Naive thymus-derived CD4-positive, alpha-beta T cell (primary cell): ENCODE measurements around the gene HDAC4. TPM values are rescaled to one million over a fixed set of nuclear protein-coding genes. Genes with fewer than 3 reads are reported as not detected.

Experiments used
- ATAC-seq: fragments of 150-1000 bp; cut with Tn5 transposase; 2 replicates; pipeline ENCODE4 v1.10.0; 2021; ENCODE audit warnings: mild to moderate bottlenecking, moderate library complexity
- CTCF ChIA-PET: fragments of 350-600 bp; sonication (Branson Sonifier 250); formaldehyde crosslinking; loops from one replicate; lab custom pipeline; 2021; ENCODE audit warnings: antibody characterized with exemption; lab: Charles Lee
- POLR2A ChIA-PET: fragments of 350-600 bp; sonication (Branson Sonifier 250); formaldehyde crosslinking; loops from one replicate; lab custom pipeline; 2021; ENCODE audit warnings: antibody characterized with exemption, inconsistent platforms; lab: Charles Lee
- DNase-seq, 9 donors: peaks; one replicate each; pipeline versions ENCODE4 v3.0.0 to v3.0.0-alpha.2; 2020 to 2022; ENCODE audit warnings: mixed read lengths in 1 of 9
- H3K27ac ChIP-seq: one replicate; pipeline ENCODE4 v1.7.0; 2013; ENCODE audit warnings: mild to moderate bottlenecking, low read depth, low read length, moderate library complexity
- H3K27me3 ChIP-seq, 2 donors: one replicate each; pipeline ENCODE4 v1.7.0; 2013; ENCODE audit warnings: low read length in 2 of 2, mild to moderate bottlenecking in 2 of 2, moderate library complexity in 2 of 2; ENCODE audit not compliant: control insufficient read depth in 2 of 2, insufficient read depth in 2 of 2
- H3K36me3 ChIP-seq, 3 experiments: 1 replicate in 2 of 3; 2 replicates in 1 of 3; pipeline ENCODE4 v1.7.0; 2013; ENCODE audit warnings: low read length in 3 of 3, mild to moderate bottlenecking in 3 of 3, moderate library complexity in 1 of 3; ENCODE audit not compliant: insufficient read depth in 3 of 3, control insufficient read depth in 2 of 3
- H3K4me1 ChIP-seq, 2 donors: one replicate each; pipeline ENCODE4 v1.7.0; 2013; ENCODE audit warnings: low read length in 2 of 2, mild to moderate bottlenecking in 2 of 2, moderate library complexity in 1 of 2; ENCODE audit not compliant: control insufficient read depth in 2 of 2, insufficient read depth in 2 of 2
- H3K4me3 ChIP-seq: 2 replicates; pipeline ENCODE4 v1.7.0; 2013; ENCODE audit warnings: mild to moderate bottlenecking, low read length
- H3K9me3 ChIP-seq, 3 experiments: 1 replicate in 2 of 3; 2 replicates in 1 of 3; pipeline ENCODE4 v1.7.0; 2013; ENCODE audit warnings: low read length in 3 of 3; ENCODE audit not compliant: control insufficient read depth in 2 of 3
- H3K27ac Mint-ChIP-seq, 9 donors: one replicate each; pipeline ENCODE4 v1.8.0; 2020 to 2022; ENCODE audit warnings: mixed read lengths in 9 of 9, mild to moderate bottlenecking in 8 of 9, moderate library complexity in 5 of 9, inconsistent platforms in 2 of 9
- H3K27me3 Mint-ChIP-seq, 5 donors: one replicate each; pipeline ENCODE4 v1.8.0; 2021 to 2022; ENCODE audit warnings: mixed read lengths in 5 of 5, mild to moderate bottlenecking in 1 of 5
- H3K36me3 Mint-ChIP-seq, 5 donors: one replicate each; pipeline ENCODE4 v1.8.0; 2020 to 2022; ENCODE audit warnings: mixed read lengths in 5 of 5, mild to moderate bottlenecking in 3 of 5, inconsistent platforms in 1 of 5
- H3K4me1 Mint-ChIP-seq, 7 donors: one replicate each; pipeline ENCODE4 v1.8.0; 2020 to 2022; ENCODE audit warnings: mixed read lengths in 7 of 7, mild to moderate bottlenecking in 3 of 7, inconsistent platforms in 1 of 7
- H3K4me3 Mint-ChIP-seq, 10 donors: one replicate each; pipeline ENCODE4 v1.8.0; 2020 to 2022; ENCODE audit warnings: mild to moderate bottlenecking in 10 of 10, mixed read lengths in 10 of 10, moderate library complexity in 6 of 10, inconsistent platforms in 2 of 10
- H3K9me3 Mint-ChIP-seq, 11 donors: one replicate each; pipeline ENCODE4 v1.8.0; 2020 to 2022; ENCODE audit warnings: mixed read lengths in 11 of 11, mild to moderate bottlenecking in 4 of 11, inconsistent platforms in 1 of 11, moderate library complexity in 1 of 11
- intact Hi-C, 2 donors: fragments of 100-400 bp; cut with micrococcal nuclease; formaldehyde crosslinking; loops; one replicate each; pipeline ENCODE4 v1.15.1; 2023
- polyA plus RNA-seq, 2 donors: library from polyadenylated mRNA; unstranded; fragments of 300-500 nt; fragmentation: Illumina TruSeq; gene quantifications; one replicate each; pipeline ENCODE4 v1.2.3, GENCODE V29; 2021
- total RNA-seq, 6 experiments: library from RNA in 5 of 6; stranded (reverse) in 5 of 6; gene quantifications; 1 replicate in 5 of 6; 2 replicates in 1 of 6; pipeline ENCODE4 v1.2.3 and lab custom pipeline; 2021 to 2026

HDAC4 gene
- total and polyA plus RNA-seq, 7 experiments from 2014 or later: 7.4 to 101 (median 55.3) TPM

GRCh38 chr2:239298116-239298804, 102.6 kb downstream of the HDAC4 start:
- peak overlapping the region; percentile 77 for H3K27ac ChIP-seq
- intact Hi-C loops: loop anchor here (1.0 kb wide), 11 partner anchors 9 to 263 kb away; partner anchors contain the start of gene HDAC4 (in 2 of the 2)
- no peaks in the 10 kb centered on the region for H3K27me3 ChIP-seq
- Mint-ChIP-seq H3K9me3 (no peaks in the 10 kb centered on the region), H3K4me1 (peaks cover 30 to 95% (median 77%) of the 10 kb centered on the region in 7 donors), H3K36me3 (peaks cover 0 to 9% (median 0%) of the 10 kb centered on the region in 5 donors), H3K27me3 (no peaks in the 10 kb centered on the region), H3K4me3 (peak overlapping the region; percentile 79 to 94 (median 90)), H3K27ac (peak overlapping the region; percentile 89 to 97 (median 93))
- ChIA-PET POLR2A (interaction anchor here (0.5 to 20.2 kb wide), 12 partner anchors 11 to 103 kb away, joined by 3 to 362 read pairs (median 5); partner anchors contain the start of gene HDAC4), CTCF (interaction anchor here (0.7 to 7.2 kb wide), 6 partner anchors 11 to 147 kb away, joined by 3 to 100 read pairs (median 4); no protein-coding TSS in a partner anchor)
- H3K9me3 ChIP-seq: no peaks in the 10 kb centered on the region
- peak overlapping the region; percentile 66 for H3K4me3 ChIP-seq
- peak in 8 of 9 donors; percentile 67 to 88 (median 84) for DNase-seq
- H3K4me1 ChIP-seq: peaks cover 34 to 64% of the 10 kb centered on the region in 2 donors
- no peaks in the 10 kb centered on the region for H3K36me3 ChIP-seq
- peak; percentile 85 for ATAC-seq

- peak in 4 of 9 donors; percentile 36 to 47 (median 38) for DNase-seq
- Histone ChIP-seq H3K36me3 (no peaks in the 10 kb centered on the region), H3K9me3 (no peaks in the 10 kb centered on the region), H3K27ac (peak overlapping the region; percentile 77), H3K4me3 (peak overlapping the region; percentile 66), H3K27me3 (no peaks in the 10 kb centered on the region), H3K4me1 (peaks cover 35 to 69% of the 10 kb centered on the region in 2 donors)
- Mint-ChIP-seq H3K4me1 (peaks cover 34 to 92% (median 78%) of the 10 kb centered on the region in 7 donors), H3K27ac (peak overlapping the region; percentile 89 to 97 (median 93)), H3K36me3 (peaks cover 0 to 9% (median 0%) of the 10 kb centered on the region in 5 donors), H3K27me3 (no peaks in the 10 kb centered on the region), H3K4me3 (peak overlapping the region; percentile 79 to 94 (median 90)), H3K9me3 (no peaks in the 10 kb centered on the region)
- ATAC-seq: no peak
- CTCF ChIA-PET: interaction anchor here (0.6 to 7.2 kb wide), 9 partner anchors 10 to 146 kb away, joined by 3 to 100 read pairs (median 4); no protein-coding TSS in a partner anchor
- intact Hi-C loops: loop anchor here (1.0 kb wide), 11 partner anchors 8 to 262 kb away; partner anchors contain the start of gene HDAC4 (in 2 of the 2)
- POLR2A ChIA-PET: interaction anchor here (0.5 to 20.2 kb wide), 16 partner anchors 10 to 104 kb away, joined by 3 to 362 read pairs (median 4); partner anchors contain the start of gene HDAC4
Observed at GRCh38 chr2:239297142-239298004, 103.4 kb downstream of the HDAC4 start.

GRCh38 chr2:239296020-239296932, 104.5 kb downstream of the HDAC4 start:
- Histone ChIP-seq H3K4me1 (peaks cover 35 to 63% of the 10 kb centered on the region in 2 donors), H3K4me3 (peak overlapping the region; percentile 50), H3K9me3 (no peaks in the 10 kb centered on the region), H3K27ac (peak overlapping the region; percentile 77), H3K36me3 (no peaks in the 10 kb centered on the region), H3K27me3 (no peaks in the 10 kb centered on the region)
- Mint-ChIP-seq H3K27ac (peak overlapping the region; percentile 82 to 96 (median 93)), H3K9me3 (no peaks in the 10 kb centered on the region), H3K4me1 (peaks cover 34 to 87% (median 71%) of the 10 kb centered on the region in 7 donors), H3K36me3 (peaks cover 0 to 9% (median 0%) of the 10 kb centered on the region in 5 donors), H3K27me3 (no peaks in the 10 kb centered on the region), H3K4me3 (peak overlapping the region; percentile 79 to 94 (median 90))
- ChIA-PET CTCF (interaction anchor here (0.6 to 7.2 kb wide), 9 partner anchors 9 to 102 kb away, joined by 3 to 100 read pairs (median 6); no protein-coding TSS in a partner anchor), POLR2A (interaction anchor here (0.6 to 20.2 kb wide), 22 partner anchors 7 to 153 kb away, joined by 3 to 362 read pairs (median 4); partner anchors contain the start of gene HDAC4)
- DNase-seq: no peak
- intact Hi-C loops: no loop called here
- ATAC-seq: no peak

GRCh38 chr2:239295377-239296019, 105.3 kb downstream of the HDAC4 start:
- Mint-ChIP-seq H3K9me3 (no peaks in the 10 kb centered on the region), H3K27ac (peak overlapping the region; percentile 82 to 96 (median 93)), H3K36me3 (peaks cover 0 to 10% (median 0%) of the 10 kb centered on the region in 5 donors), H3K27me3 (no peaks in the 10 kb centered on the region), H3K4me1 (peaks cover 38 to 91% (median 72%) of the 10 kb centered on the region in 7 donors), H3K4me3 (peak overlapping the region; percentile 79 to 94 (median 90))
- intact Hi-C loops: no loop called here
- DNase-seq: peak in 6 of 9 donors; percentile 48 to 59 (median 52)
- H3K9me3 ChIP-seq: no peaks in the 10 kb centered on the region
- peak overlapping the region; percentile 77 for H3K27ac ChIP-seq
- peaks cover 35 to 65% of the 10 kb centered on the region in 2 donors for H3K4me1 ChIP-seq
- peak overlapping the region; percentile 50 for H3K4me3 ChIP-seq
- ChIA-PET POLR2A (interaction anchor here (0.6 to 20.2 kb wide), 20 partner anchors 8 to 152 kb away, joined by 3 to 362 read pairs (median 4); partner anchors contain the start of gene HDAC4), CTCF (interaction anchor here (0.9 to 7.2 kb wide), 8 partner anchors 8 to 103 kb away, joined by 3 to 100 read pairs (median 6); no protein-coding TSS in a partner anchor)
- peak; percentile 35 for ATAC-seq
- H3K27me3 ChIP-seq: no peaks in the 10 kb centered on the region
- H3K36me3 ChIP-seq: no peaks in the 10 kb centered on the region

- H3K27ac Mint-ChIP-seq: peak overlapping the region; percentile 71 to 93 (median 90)
- no peaks in the 10 kb centered on the region for H3K27me3 ChIP-seq
- H3K4me3 Mint-ChIP-seq: peak overlapping the region; percentile 15 to 93 (median 80)
- peaks cover 43 to 69% of the 10 kb centered on the region in 2 donors for H3K4me1 ChIP-seq
- H3K9me3 Mint-ChIP-seq: no peaks in the 10 kb centered on the region
- H3K4me3 ChIP-seq: no peak overlapping the region
- H3K36me3 Mint-ChIP-seq: peaks cover 0 to 11% (median 0%) of the 10 kb centered on the region in 5 donors
- H3K4me1 Mint-ChIP-seq: peaks cover 44 to 96% (median 77%) of the 10 kb centered on the region in 7 donors
- no peaks in the 10 kb centered on the region for H3K27me3 Mint-ChIP-seq
- CTCF ChIA-PET: interaction anchor here (0.5 to 7.2 kb wide), 7 partner anchors 9 to 104 kb away, joined by 3 to 100 read pairs (median 5); no protein-coding TSS in a partner anchor
- POLR2A ChIA-PET: interaction anchor here (0.5 to 20.2 kb wide), 11 partner anchors 9 to 113 kb away, joined by 3 to 362 read pairs (median 7); partner anchors contain the start of gene HDAC4
- H3K36me3 ChIP-seq: no peaks in the 10 kb centered on the region
- H3K9me3 ChIP-seq: no peaks in the 10 kb centered on the region
- intact Hi-C loops: no loop called here
- DNase-seq (no peak), ATAC-seq (no peak)
- peak overlapping the region; percentile 43 for H3K27ac ChIP-seq
Observed at GRCh38 chr2:239294571-239295054, 106.2 kb downstream of the HDAC4 start.
